Measurements from ENCODE around the gene UPK3BL1.
"Not testable (repeated sequence)": the region's sequence is repeated elsewhere in the genome, so short reads cannot be mapped to it uniquely, and the experiment has no call there.

Gene UPK3BL1

GRCh38 chr7:102618122-102618521, 24.5 kb downstream of the UPK3BL1 start:
- not testable (repeated sequence) for DNase-seq

- not testable (repeated sequence) for DNase-seq
These were observed 26.0 kb downstream of the UPK3BL1 start, which contains the start of gene RASA4 for GRCh38 chr7:102616507-102617125. Gene RASA4, minus strand, starts transcription at chr7:102616756. Its CDS starts 67 bp downstream, at chr7:102616689.

DNA sequence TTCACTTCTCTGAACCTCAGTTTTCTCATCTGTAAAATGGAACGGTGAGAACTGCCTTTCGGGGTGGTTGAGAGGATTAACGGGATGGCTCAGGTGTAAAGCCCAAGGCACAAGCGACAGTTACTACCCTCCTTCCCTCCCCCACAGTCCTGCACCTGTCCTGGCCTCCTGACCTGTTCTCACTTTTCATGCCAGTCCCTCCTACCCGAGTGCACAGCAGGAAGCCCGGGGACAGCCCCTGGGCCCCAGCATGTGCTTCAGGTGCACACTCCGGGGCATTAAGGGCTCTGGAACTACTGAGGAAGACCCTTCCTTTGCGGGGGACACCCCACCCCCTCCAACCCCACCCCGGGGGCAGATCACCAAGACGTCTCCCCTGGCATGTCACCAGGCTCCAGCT, 26.7 kb downstream of the UPK3BL1 start:
- DNase-seq, result not testable (repeated sequence)

GRCh38 chr7:102614873-102615272, 27.7 kb downstream of the UPK3BL1 start:
- not testable (repeated sequence) for DNase-seq

DNA sequence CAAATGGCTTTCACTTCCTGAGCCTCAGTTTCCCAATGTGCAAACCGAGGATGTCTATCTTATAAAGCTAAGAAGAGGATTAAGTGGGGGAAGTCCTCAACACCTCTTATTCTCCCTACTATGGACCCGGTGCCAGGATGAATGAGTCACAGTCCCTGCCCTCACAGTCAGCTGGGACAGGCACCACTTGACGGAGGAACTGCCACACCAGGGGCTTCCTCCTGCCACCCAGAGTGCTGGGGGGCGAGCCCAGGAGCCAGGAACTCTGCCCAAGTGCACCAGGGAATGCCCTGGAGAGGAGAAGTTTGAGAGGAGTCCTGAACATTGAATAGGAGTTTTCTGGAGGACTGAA, 28.3 kb downstream of the UPK3BL1 start:
- DNase-seq, result not testable (repeated sequence)

DNA sequence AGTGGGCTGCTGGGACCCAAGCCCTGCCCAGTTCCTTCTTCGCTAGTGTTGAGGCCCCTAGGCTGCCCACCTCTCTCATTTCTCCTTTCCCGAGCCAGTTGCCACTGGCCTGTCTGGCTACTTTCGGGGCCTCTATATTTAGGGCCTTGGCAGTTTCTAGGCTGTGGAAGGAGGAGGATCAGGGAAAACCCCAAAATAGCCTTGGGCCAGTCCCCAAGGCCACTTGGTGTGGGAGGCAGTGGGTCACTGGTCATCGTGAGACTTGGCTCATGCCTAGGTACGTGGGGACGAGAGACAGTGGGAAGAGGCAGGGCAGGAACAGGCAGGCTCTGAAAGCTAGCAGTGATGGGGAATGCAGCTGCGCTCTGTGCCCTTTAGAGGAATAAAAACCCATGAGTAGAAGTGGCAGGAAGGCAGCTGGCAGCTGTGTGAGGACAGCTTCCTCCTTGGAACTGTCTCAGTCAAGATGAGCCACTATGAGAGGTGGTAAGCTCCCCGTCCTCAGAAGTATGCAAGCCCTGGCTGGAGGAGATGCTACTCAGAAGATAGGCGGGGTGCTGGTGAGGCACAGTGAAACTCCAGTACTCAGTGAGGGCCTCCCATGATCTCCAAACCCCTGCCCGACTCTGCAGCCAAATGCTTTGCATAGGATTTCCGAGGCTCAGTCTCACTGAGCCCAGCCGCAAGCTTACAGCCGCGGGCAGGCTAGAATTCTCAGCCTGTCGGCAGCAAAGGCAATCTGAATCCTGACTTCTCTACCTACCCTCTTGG, 28.8 kb downstream of the UPK3BL1 start:
- DNase-seq, result not testable (repeated sequence)

DNA sequence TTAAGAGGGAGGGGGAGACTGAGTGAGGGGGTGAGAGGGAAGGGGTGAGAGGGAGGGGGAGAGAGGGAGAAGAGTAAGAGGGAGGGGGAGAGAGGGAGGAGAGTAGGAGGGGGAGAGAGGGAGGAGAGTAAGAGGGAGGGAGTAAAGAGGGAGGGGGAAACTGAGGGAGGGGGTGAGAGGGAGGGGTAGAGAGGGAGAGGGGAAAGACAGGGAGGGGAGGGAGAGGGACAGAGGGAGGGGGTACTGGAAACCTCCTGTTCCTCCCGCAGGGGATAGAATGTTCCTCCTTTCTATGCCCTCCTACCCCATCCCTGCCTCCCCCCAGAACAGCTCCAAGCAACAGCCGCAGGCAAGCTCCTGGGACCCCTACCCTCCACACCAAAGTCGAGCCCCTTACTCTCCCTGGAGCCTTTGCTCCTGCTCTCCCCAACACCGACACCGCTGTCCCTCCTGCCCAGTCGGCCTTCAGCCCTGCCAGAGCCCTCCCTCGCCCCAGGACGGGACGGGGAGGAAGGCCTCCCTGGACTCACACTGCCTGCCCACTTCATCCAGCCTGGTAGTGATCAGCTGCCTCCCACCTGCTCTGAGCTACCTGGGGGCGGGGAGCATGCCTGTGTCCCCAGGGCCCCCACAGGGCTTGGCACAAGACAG, 30.8 kb downstream of the UPK3BL1 start:
- DNase-seq, result not testable (repeated sequence)

DNA sequence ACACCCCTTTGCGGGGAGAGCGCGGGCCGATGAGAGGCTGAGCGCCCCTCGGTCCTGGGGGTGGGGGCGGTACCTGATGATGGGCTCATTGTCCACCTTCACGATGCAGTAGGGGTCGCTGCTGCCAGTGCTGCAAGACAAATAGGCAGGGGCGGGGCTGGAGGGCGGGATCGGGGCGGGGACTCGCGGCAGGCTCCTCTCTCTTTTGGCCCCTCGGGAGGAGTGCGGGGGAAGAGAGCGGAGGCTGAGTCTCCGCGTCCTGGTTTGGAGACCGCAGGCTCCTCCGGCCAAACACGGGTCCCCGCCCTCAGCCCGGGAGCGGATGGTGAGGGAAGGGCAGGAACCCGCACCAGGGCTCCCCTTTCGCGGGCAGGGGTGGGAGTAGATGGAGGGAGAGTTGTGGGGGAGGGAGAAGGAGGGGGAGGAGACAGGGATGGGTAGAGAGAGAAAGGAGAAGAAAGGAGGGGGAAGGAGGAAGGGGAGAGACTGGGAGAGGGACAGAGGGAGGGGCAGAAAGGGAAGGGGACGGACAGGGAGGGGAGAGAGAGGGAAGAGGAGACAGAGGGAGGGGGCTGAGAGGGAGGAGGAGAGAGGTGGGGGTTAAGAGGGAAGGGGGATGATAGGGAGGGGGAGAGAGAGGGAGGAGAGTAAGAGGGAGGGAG, 31.4 kb downstream of the UPK3BL1 start:
- not testable (repeated sequence) for DNase-seq

- DNase-seq, result not testable (repeated sequence)
These were observed 32.1 kb downstream of the UPK3BL1 start for GRCh38 chr7:102610441-102610840.

- DNase-seq, result not testable (repeated sequence)
These were observed 32.9 kb downstream of the UPK3BL1 start for GRCh38 chr7:102609734-102610133.

DNA sequence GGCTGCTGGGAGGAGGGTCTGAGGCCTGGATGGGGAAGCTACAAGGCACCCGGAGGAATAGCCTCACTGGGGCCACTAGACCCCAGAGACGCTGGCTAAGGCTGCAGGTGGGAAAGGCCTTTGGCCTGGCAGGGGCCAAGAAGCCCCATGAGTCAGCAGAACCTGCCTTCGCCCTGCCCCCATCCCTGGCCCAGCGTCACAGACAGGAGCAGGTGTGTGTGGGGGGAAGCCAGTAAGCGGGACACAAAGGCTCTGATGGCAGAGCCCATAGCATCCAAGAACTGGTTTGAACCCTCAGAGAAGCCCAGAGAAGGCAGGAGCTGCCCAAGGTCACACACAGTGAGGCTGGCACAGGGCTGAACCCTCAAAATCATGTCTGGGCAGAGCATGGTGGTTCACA, 35.7 kb downstream of the UPK3BL1 start:
- not testable (repeated sequence) for DNase-seq

DNA sequence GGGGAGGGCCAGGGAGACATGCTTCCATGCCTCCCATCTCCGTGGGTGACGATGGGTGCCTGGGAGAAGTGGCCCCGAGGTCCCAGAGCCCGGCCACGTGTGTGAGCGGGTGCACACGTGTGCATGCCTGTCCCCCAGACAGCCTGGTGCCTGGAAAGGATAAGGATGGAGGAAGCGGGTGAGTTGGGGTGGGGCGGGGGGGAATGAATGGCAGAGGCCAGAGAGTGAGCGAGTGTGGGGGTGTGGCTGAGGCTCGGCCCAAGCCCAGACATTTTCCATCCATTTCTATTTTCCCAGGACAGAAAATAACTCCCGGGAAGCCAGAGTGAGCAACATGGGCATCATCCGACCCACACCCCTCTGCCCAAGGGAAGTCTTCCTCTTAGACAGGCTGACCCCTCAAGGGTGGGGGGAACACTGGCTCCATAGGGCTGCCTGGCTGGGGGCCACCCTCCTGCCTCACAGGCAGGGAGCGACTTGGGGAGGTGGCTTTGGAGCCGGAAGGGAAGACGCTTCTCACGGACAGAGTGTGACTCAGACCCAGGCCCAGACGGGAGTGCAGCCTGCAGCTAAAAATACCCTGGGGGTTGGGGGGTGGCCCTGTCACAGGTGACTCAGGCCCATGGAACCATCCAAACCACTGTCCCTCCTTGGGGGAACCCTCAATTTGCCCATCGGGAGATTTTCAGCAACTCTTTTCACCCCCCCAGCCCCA, 38.0 kb downstream of the UPK3BL1 start:
- DNase-seq, result not testable (repeated sequence)

GRCh38 chr7:102602317-102602716, 40.3 kb downstream of the UPK3BL1 start:
- DNase-seq, result not testable (repeated sequence)

- DNase-seq, result not testable (repeated sequence)
These were observed 42.9 kb downstream of the UPK3BL1 start for GRCh38 chr7:102599699-102600098.

- DNase-seq, result not testable (repeated sequence)
These were observed 46.6 kb downstream of the UPK3BL1 start for GRCh38 chr7:102596036-102596435.

DNA sequence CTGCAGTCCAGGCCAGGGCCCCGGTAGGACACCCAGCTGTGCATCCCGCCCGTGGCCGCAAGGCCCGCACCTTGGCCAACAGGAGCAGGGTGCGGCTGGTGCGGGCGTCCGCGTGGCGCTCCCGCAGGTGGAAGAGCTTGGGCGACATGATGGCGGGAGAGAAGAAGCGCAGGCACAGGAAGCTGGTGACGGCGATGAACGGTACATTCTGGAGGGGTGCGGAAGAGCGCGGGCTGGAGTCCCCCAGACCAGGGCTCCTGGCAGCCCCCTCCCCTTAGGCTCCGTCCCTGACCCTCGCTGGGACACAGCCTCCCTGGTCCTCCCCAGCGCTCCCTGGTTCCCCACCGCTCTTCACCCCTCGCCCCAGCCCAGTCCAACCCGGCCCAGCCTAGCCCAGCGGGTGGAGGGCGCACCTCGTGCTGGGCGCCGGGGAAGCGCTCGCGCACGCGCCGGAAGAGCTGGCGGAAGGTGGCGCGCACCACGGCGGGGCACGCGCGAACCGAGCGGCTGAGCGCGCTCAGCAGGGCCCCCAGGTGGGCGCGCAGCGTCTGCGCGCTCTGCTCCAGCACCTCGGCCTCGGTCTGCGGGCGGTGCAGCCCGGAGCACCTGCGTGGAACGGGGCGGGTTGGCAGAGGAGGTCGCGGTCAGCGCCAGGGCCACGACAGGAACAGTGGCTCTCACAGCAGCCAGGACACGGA, 48.8 kb downstream of the UPK3BL1 start:
- not testable (repeated sequence) for DNase-seq

GRCh38 chr7:102592477-102593019, 50.0 kb downstream of the UPK3BL1 start:
- DNase-seq, result not testable (repeated sequence)

- not testable (repeated sequence) for DNase-seq
These were observed 52.7 kb downstream of the UPK3BL1 start for GRCh38 chr7:102589857-102590256.

All from 8988T (cell line).